CD4-positive, alpha-beta memory T cell (primary cell): ENCODE data around the gene SQSTM1. TPM values are rescaled to one million over a fixed set of nuclear protein-coding genes. Genes with fewer than 3 reads are reported as not detected.

ENCODE experiments used
- CTCF ChIA-PET: fragments of 350-600 bp; sonication (Branson Sonifier 250); formaldehyde crosslinking; loops from one replicate; lab custom pipeline; 2021; ENCODE audit warnings: inconsistent platforms; ENCODE audit not compliant: partially characterized antibody; lab: Charles Lee
- POLR2A ChIA-PET: fragments of 350-600 bp; sonication (Branson Sonifier 250); formaldehyde crosslinking; loops from one replicate; lab custom pipeline; 2021; ENCODE audit not compliant: partially characterized antibody; lab: Charles Lee
- DNase-seq, 5 donors: peaks; one replicate each; pipeline versions ENCODE4 v3.0.0 to v3.0.0-alpha.2; 2020 to 2022; ENCODE audit warnings: mixed read lengths in 1 of 5
- H3K27ac ChIP-seq: one replicate; pipeline ENCODE4 v1.7.0; 2013; ENCODE audit warnings: low read depth, low read length
- H3K27me3 ChIP-seq: 2 replicates; pipeline ENCODE4 v1.7.0; 2013; ENCODE audit warnings: mild to moderate bottlenecking, low read length, moderate library complexity; ENCODE audit not compliant: insufficient read depth
- H3K36me3 ChIP-seq: 2 replicates; pipeline ENCODE4 v1.7.0; 2013; ENCODE audit warnings: mild to moderate bottlenecking, low read length, moderate library complexity; ENCODE audit not compliant: insufficient read depth
- H3K4me1 ChIP-seq: 2 replicates; pipeline ENCODE4 v1.7.0; 2013; ENCODE audit warnings: mild to moderate bottlenecking, low read length, moderate library complexity; ENCODE audit not compliant: insufficient read depth
- H3K4me3 ChIP-seq, 2 donors: one replicate each; pipeline ENCODE4 v1.7.0; 2013; ENCODE audit warnings: low read length in 2 of 2, mild to moderate bottlenecking in 1 of 2
- H3K9me3 ChIP-seq, 2 donors: one replicate each; pipeline ENCODE4 v1.7.0; 2013; ENCODE audit warnings: low read length in 2 of 2, control low read depth in 1 of 2; ENCODE audit not compliant: control insufficient read depth in 1 of 2
- H3K27ac Mint-ChIP-seq, 7 donors: one replicate each; pipeline ENCODE4 v1.8.0; 2020 to 2021; ENCODE audit warnings: mixed read lengths in 7 of 7, mild to moderate bottlenecking in 6 of 7, inconsistent platforms in 3 of 7, moderate library complexity in 3 of 7
- H3K27me3 Mint-ChIP-seq, 2 donors: one replicate each; pipeline ENCODE4 v1.8.0; 2020 to 2021; ENCODE audit warnings: mixed read lengths in 2 of 2
- H3K36me3 Mint-ChIP-seq, 2 donors: one replicate each; pipeline ENCODE4 v1.8.0; 2020 to 2021; ENCODE audit warnings: mixed read lengths in 2 of 2, inconsistent platforms in 1 of 2, mild to moderate bottlenecking in 1 of 2
- H3K4me1 Mint-ChIP-seq, 4 donors: one replicate each; pipeline ENCODE4 v1.8.0; 2020 to 2021; ENCODE audit warnings: mixed read lengths in 4 of 4, mild to moderate bottlenecking in 1 of 4
- H3K4me3 Mint-ChIP-seq, 8 donors: one replicate each; pipeline ENCODE4 v1.8.0; 2020 to 2021; ENCODE audit warnings: mixed read lengths in 8 of 8, mild to moderate bottlenecking in 7 of 8, moderate library complexity in 6 of 8, inconsistent platforms in 3 of 8
- H3K9me3 Mint-ChIP-seq, 8 donors: one replicate each; pipeline ENCODE4 v1.8.0; 2020 to 2021; ENCODE audit warnings: mixed read lengths in 8 of 8, mild to moderate bottlenecking in 5 of 8, inconsistent platforms in 3 of 8, moderate library complexity in 1 of 8
- intact Hi-C: fragments of 100-400 bp; cut with micrococcal nuclease; formaldehyde crosslinking; loops from one replicate; pipeline ENCODE4 v1.15.1; 2023
- polyA plus RNA-seq, 2 donors: library from polyadenylated mRNA; unstranded; fragments of 300-500 nt; fragmentation: Illumina TruSeq; gene quantifications; one replicate each; pipeline ENCODE4 v1.2.3, GENCODE V29; 2021
- total RNA-seq, 2 experiments: library from RNA; stranded (reverse); gene quantifications; one replicate each; pipeline ENCODE4 v1.2.3, GENCODE V29; 2021

Gene SQSTM1
- total and polyA plus RNA-seq, 4 experiments from 2014 or later: 188 to 303 (median 256) TPM

DNA sequence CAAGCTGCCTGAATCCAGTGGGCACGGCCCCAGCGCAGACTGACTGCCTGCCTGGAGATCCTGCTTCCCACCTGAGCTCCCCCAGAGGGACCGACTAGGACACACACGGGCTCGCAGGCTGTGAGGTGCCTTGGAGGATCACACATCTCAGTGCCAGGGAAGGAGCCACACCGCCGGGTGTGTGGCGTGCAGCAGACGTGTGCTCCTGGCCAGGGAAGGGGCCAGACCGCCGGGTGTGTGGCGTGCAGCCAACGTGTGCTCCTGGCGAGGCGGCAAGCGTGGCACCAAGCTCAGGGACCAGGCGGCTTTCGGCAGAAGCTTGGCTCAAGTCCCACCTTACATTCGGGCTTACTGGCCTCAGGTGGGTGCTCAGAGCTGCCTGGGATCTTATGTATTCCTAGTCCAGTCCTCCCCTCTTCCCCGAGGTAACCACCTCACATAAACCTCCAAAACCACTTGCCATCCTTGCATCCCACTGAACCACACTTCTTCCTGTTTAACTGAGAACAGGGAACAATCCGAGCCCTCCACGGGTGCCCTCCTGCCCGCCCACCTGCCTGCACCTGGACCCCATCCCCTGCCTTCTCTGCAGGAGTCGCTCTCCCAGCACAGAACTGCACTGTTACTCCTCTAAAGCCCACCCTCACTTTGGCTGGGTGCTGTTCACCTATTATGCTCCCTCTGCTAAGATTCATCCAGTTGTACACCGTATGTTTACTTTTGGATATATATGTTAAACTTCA lies 60.3 kb downstream of the SQSTM1 start:
- peaks cover 23% of the 10 kb centered on the region for H3K36me3 ChIP-seq
- ChIA-PET CTCF (interaction anchor here (1.4 kb wide), 1 partner anchor 27 kb away, joined by 4 read pairs; the partner anchor contains the start of gene TBC1D9B), POLR2A (no interaction called here)
- Mint-ChIP-seq H3K27me3 (no peaks in the 10 kb centered on the region), H3K4me1 (peaks cover 0 to 3% (median under 1%) of the 10 kb centered on the region in 4 donors), H3K36me3 (peaks cover 41 to 48% of the 10 kb centered on the region in 2 donors), H3K9me3 (peaks cover 0 to 23% (median 16%) of the 10 kb centered on the region in 8 donors), H3K4me3 (no peak overlapping the region), H3K27ac (peak overlapping the region in 3 of 7 donors; percentile 42 to 54 (median 51))
- no peaks in the 10 kb centered on the region for H3K4me1 ChIP-seq
- no peaks in the 10 kb centered on the region for H3K27me3 ChIP-seq
- H3K4me3 ChIP-seq: no peak overlapping the region
- H3K27ac ChIP-seq: no peak overlapping the region
- intact Hi-C loops: no loop called here
- peaks cover 0 to 3% of the 10 kb centered on the region in 2 donors for H3K9me3 ChIP-seq
- DNase-seq: peak in 1 of 5 donors; percentile 24

DNA sequence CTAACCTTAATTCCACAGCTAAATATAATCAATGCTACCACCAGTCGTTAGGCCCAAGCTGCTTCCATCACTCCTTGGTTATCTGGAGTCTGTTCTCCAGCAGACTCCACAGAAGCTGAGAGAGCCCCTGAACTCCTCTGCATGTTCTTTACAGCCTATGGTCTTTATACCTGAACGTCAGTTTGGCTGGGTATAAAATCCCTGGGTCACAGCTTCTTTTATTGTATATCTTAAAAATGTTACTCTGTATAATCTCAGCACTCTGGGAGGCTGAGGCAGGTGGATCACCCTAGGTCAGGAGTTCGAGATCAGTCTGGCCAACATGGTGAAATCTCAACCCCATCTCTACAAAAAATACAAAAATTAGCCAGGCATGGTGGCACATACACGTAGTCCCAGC lies 61.6 kb downstream of the SQSTM1 start:
- H3K27me3 Mint-ChIP-seq: no peaks in the 10 kb centered on the region
- H3K4me1 ChIP-seq: no peaks in the 10 kb centered on the region
- H3K27me3 ChIP-seq: no peaks in the 10 kb centered on the region
- H3K27ac ChIP-seq: no peak overlapping the region
- peaks cover 48 to 56% of the 10 kb centered on the region in 2 donors for H3K36me3 Mint-ChIP-seq
- peaks cover 0 to 23% (median 16%) of the 10 kb centered on the region in 8 donors for H3K9me3 Mint-ChIP-seq
- H3K4me3 Mint-ChIP-seq: no peak overlapping the region
- no peak overlapping the region for H3K27ac Mint-ChIP-seq
- intact Hi-C loops: no loop called here
- H3K4me3 ChIP-seq: no peak overlapping the region
- H3K9me3 ChIP-seq: peaks cover 0 to 3% of the 10 kb centered on the region in 2 donors
- ChIA-PET POLR2A (interaction anchor here (0.5 kb wide), 1 partner anchor 67 kb away, joined by 5 read pairs; no protein-coding TSS in a partner anchor), CTCF (interaction anchor here (0.7 to 1.4 kb wide), 2 partner anchors 11 to 26 kb away, joined by 3 to 4 read pairs; partner anchors contain the start of gene TBC1D9B)
- H3K36me3 ChIP-seq: peaks cover 21% of the 10 kb centered on the region
- H3K4me1 Mint-ChIP-seq: peaks cover 0 to 3% (median under 1%) of the 10 kb centered on the region in 4 donors
- DNase-seq: peak in 1 of 5 donors; percentile 22

DNA sequence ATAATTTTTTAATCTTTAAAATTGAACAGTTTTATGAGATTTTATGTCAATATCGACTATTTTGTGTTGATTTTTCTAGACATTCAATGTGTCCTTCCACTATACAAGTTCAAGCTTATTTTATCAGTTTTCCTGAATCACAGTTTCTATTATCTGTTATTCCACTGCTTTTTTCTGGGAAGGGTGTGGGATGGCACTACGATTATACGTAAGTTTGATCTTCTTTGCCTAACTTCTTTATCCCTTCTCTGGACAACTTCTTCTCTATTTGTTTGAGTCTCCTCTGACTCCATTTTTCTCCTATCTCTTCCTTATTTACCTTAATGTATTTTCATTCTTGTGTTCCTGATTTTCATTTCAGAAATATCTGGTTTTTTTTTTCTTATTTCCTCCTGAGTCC lies 62.5 kb downstream of the SQSTM1 start:
- Histone ChIP-seq H3K36me3 (peaks cover 29% of the 10 kb centered on the region), H3K4me1 (no peaks in the 10 kb centered on the region), H3K27ac (no peak overlapping the region), H3K9me3 (peaks cover 0 to 3% of the 10 kb centered on the region in 2 donors), H3K27me3 (no peaks in the 10 kb centered on the region), H3K4me3 (no peak overlapping the region)
- Mint-ChIP-seq H3K4me1 (no peaks in the 10 kb centered on the region), H3K27ac (no peak overlapping the region), H3K4me3 (no peak overlapping the region), H3K27me3 (no peaks in the 10 kb centered on the region), H3K9me3 (peaks cover 0 to 23% (median 16%) of the 10 kb centered on the region in 8 donors), H3K36me3 (peaks cover 52 to 56% of the 10 kb centered on the region in 2 donors)
- ChIA-PET CTCF (no interaction called here), POLR2A (interaction anchor here (0.6 kb wide), 1 partner anchor 25 kb away, joined by 3 read pairs; the partner anchor contains the start of gene MRNIP)
- intact Hi-C loops: no loop called here
- no peak for DNase-seq

DNA sequence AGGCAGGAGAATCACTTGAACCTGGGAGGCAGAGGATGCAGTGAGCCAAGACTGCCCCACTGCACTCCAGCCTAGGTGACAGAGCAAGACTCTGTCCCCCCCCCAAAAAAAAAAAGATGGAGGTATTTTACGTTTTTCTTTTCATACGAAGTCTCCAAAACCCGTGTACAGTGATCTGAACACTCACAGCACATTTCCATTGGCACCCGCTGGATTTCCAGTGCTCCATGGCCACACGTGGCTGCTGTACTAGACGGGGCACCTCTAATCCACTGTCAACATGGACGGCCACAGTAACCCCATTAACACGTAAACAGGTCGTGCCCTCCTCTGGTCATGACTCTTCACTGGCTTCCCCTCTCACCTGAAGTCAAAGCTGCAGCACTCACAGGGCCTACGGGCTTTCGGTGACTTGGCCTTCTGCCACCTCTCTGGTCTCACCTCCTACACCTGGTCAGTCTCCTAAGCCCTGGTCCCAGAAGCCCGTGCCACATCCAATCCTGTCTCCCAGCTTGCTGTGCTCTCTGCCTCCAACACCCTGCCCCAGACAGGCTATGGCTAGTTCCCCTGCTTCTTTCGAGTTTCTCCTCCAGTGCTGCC lies 64.9 kb downstream of the SQSTM1 start:
- Mint-ChIP-seq H3K27me3 (no peaks in the 10 kb centered on the region), H3K4me1 (no peaks in the 10 kb centered on the region), H3K36me3 (peaks cover 61 to 72% of the 10 kb centered on the region in 2 donors), H3K27ac (peak overlapping the region in 1 of 7 donors; percentile 66), H3K4me3 (no peak overlapping the region), H3K9me3 (peaks cover 0 to 23% (median 16%) of the 10 kb centered on the region in 8 donors)
- peaks cover 41% of the 10 kb centered on the region for H3K36me3 ChIP-seq
- no peak overlapping the region for H3K27ac ChIP-seq
- intact Hi-C loops: no loop called here
- peaks cover 0 to 3% of the 10 kb centered on the region in 2 donors for H3K9me3 ChIP-seq
- POLR2A ChIA-PET: no interaction called here
- CTCF ChIA-PET: no interaction called here
- no peaks in the 10 kb centered on the region for H3K4me1 ChIP-seq
- DNase-seq: no peak
- no peaks in the 10 kb centered on the region for H3K27me3 ChIP-seq
- no peak overlapping the region for H3K4me3 ChIP-seq

DNA sequence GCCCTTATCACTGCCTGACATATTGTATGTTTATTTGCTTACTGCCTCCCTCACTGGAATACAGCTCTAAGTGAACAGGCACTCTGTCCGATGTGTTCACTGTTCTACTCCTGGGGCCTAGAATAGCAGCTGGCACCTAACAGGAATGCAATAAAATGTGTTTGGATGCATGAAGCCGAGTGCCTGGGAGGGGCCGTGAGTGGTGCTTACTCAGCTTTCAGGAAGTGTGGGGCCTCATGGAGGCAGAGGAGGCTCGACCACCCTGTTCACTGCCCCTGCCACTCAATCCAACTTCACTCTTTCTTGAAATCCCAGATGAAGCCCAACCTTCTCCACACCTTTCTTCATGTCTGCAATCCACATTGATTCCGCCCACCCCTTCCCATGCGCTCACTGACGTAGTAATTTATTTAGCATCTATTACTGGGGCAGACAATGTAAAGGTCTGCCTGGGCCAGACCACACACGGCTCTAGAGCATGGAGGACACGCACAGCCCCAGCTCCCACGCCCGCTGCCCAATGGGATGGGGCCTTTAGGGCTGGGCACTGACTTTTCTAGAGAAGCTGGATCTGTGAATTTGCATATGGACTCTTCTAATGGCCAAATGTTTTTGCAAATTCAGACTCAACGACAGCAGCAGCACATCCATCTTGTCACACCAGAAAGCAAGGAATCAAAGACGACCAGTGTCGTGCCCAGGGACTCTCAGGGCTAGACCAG lies 65.6 kb downstream of the SQSTM1 start:
- Histone ChIP-seq H3K27me3 (no peaks in the 10 kb centered on the region), H3K9me3 (peaks cover 0 to 3% of the 10 kb centered on the region in 2 donors), H3K27ac (no peak overlapping the region), H3K36me3 (peaks cover 48% of the 10 kb centered on the region), H3K4me1 (no peaks in the 10 kb centered on the region), H3K4me3 (no peak overlapping the region)
- intact Hi-C loops: no loop called here
- H3K4me1 Mint-ChIP-seq: no peaks in the 10 kb centered on the region
- no peak overlapping the region for H3K4me3 Mint-ChIP-seq
- POLR2A ChIA-PET: no interaction called here
- CTCF ChIA-PET: no interaction called here
- peak overlapping the region in 2 of 7 donors; percentile 10 to 66 for H3K27ac Mint-ChIP-seq
- peaks cover 0 to 23% (median 16%) of the 10 kb centered on the region in 8 donors for H3K9me3 Mint-ChIP-seq
- H3K27me3 Mint-ChIP-seq: no peaks in the 10 kb centered on the region
- H3K36me3 Mint-ChIP-seq: peaks cover 63 to 73% of the 10 kb centered on the region in 2 donors
- no peak for DNase-seq

DNA sequence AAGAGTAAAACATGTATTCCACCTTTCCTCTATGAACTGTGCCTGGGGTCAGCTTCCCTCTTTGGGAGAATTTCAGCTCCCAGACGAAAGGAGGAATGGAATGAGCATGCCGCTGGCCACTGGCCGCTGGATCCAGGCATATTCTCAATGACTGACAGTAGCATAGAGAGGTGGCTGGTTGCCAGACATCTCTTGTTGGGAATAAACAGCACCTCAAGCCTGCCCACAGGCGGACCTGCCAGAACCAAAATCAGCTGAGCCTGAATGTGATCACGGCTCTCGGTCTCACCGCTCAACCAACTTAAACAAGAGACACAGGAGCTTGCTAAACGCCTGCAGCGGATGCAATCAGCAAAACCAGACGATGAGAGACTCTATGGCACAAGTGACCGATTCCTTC lies 66.4 kb downstream of the SQSTM1 start:
- H3K27ac ChIP-seq: no peak overlapping the region
- no peak overlapping the region for H3K4me3 Mint-ChIP-seq
- POLR2A ChIA-PET: no interaction called here
- peaks cover 64 to 74% of the 10 kb centered on the region in 2 donors for H3K36me3 Mint-ChIP-seq
- peaks cover 0 to 21% (median 15%) of the 10 kb centered on the region in 8 donors for H3K9me3 Mint-ChIP-seq
- H3K4me1 Mint-ChIP-seq: no peaks in the 10 kb centered on the region
- intact Hi-C loops: no loop called here
- H3K9me3 ChIP-seq: peaks cover 0 to 3% of the 10 kb centered on the region in 2 donors
- no peaks in the 10 kb centered on the region for H3K27me3 ChIP-seq
- no peaks in the 10 kb centered on the region for H3K4me1 ChIP-seq
- H3K27ac Mint-ChIP-seq: peak overlapping the region in 1 of 7 donors; percentile 49
- no peak for DNase-seq
- peaks cover 55% of the 10 kb centered on the region for H3K36me3 ChIP-seq
- no peak overlapping the region for H3K4me3 ChIP-seq
- CTCF ChIA-PET: no interaction called here
- H3K27me3 Mint-ChIP-seq: no peaks in the 10 kb centered on the region
